GF-D8 (cell line): ENCODE data around the gene FOXQ1.

Experiments
- DNase-seq: peaks from one replicate; lab custom pipeline; 2025; lab: John Stamatoyannopoulos, UW

Gene FOXQ1

GRCh38 chr6:1311400-1312202 is at the start of gene FOXQ1:
FOXQ1 (plus strand) TSS chr6:1312098; CDS start chr6:1312705, 607 bp downstream.
- DNase-seq, result no peak

- no peak for DNase-seq
Measured at GRCh38 chr6:1262704-1263038, 49.2 kb upstream of the FOXQ1 start.

GRCh38 chr6:1263039-1263849 is 48.7 kb upstream of the FOXQ1 start:
- no peak for DNase-seq

GRCh38 chr6:1263850-1264377 is 48.0 kb upstream of the FOXQ1 start:
- DNase-seq, result no peak

GRCh38 chr6:1264619-1265445 is 47.1 kb upstream of the FOXQ1 start:
- no peak for DNase-seq

GRCh38 chr6:1266686-1267056 is 45.2 kb upstream of the FOXQ1 start:
- no peak for DNase-seq

- DNase-seq, result no peak
Measured at GRCh38 chr6:1267057-1267732, 44.7 kb upstream of the FOXQ1 start.

GRCh38 chr6:1267790-1268762 is 43.8 kb upstream of the FOXQ1 start:
- DNase-seq, result no peak

GRCh38 chr6:1271071-1271763 is 40.7 kb upstream of the FOXQ1 start:
- DNase-seq, result no peak

- no peak for DNase-seq
Measured at GRCh38 chr6:1278061-1278720, 33.7 kb upstream of the FOXQ1 start.

GRCh38 chr6:1279065-1279464 is 32.8 kb upstream of the FOXQ1 start:
- no peak for DNase-seq

GRCh38 chr6:1280666-1281300 is 31.1 kb upstream of the FOXQ1 start:
- no peak for DNase-seq

GRCh38 chr6:1281746-1282145 is 30.2 kb upstream of the FOXQ1 start:
- no peak for DNase-seq

- DNase-seq, result no peak
Measured at GRCh38 chr6:1283501-1283900, 28.4 kb upstream of the FOXQ1 start.

GRCh38 chr6:1285556-1285955 is 26.3 kb upstream of the FOXQ1 start:
- DNase-seq, result no peak

GRCh38 chr6:1285956-1286355 is 25.9 kb upstream of the FOXQ1 start:
- DNase-seq, result no peak

- DNase-seq, result peak; percentile 94
Measured at GRCh38 chr6:1287103-1287591, 24.8 kb upstream of the FOXQ1 start.

GRCh38 chr6:1290086-1290485 is 21.8 kb upstream of the FOXQ1 start:
- DNase-seq, result no peak

- no peak for DNase-seq
Measured at GRCh38 chr6:1290805-1291204, 21.1 kb upstream of the FOXQ1 start.
